Omental fat pad (tissue), 4 donors: ENCODE data around the gene UAP1L1. TPM values are rescaled to one million over a fixed set of nuclear protein-coding genes. Genes with fewer than 3 reads are reported as not detected.
"Not testable (repeated sequence)": the region's sequence is repeated elsewhere in the genome, so short reads cannot be mapped to it uniquely, and the experiment has no call there.

Experiments used
- ATAC-seq: fragments of 150-250 bp; one replicate; pipeline ENCODE4 v1.9.1; 2016; ENCODE audit warnings: mild to moderate bottlenecking, moderate library complexity; ENCODE audit not compliant: low FRiP score
- DNase-seq: peaks from one replicate; pipeline ENCODE4 v3.0.0-alpha.2; 2019; ENCODE audit warnings: low spot score
- CTCF ChIP-seq, 3 donors: fragments of 450-650 bp; IDR thresholded peaks; one replicate each; pipeline ENCODE4 v1.5.1; 2016 to 2017; ENCODE audit warnings: antibody characterized with exemption in 3 of 3, mild to moderate bottlenecking in 3 of 3, moderate library complexity in 2 of 3
- total RNA-seq, 4 donors: library from RNA; depleted of rRNA; stranded (reverse); fragments of >200 nt; gene quantifications; one replicate each; pipeline ENCODE4 v1.1.0, GENCODE V29; 2016

Gene UAP1L1
- total RNA-seq, 4 donors from 2014 or later: 5.2 to 12.8 (median 9.7) TPM

- DNase-seq: no peak
- no peak for ATAC-seq
- TF ChIP-seq CTCF (IDR thresholded peaks at IDR 0.05): no peak
Measured at GRCh38 chr9:137116027-137116507, 38.8 kb downstream of the UAP1L1 start.

GRCh38 chr9:137116728-137117127 lies 39.4 kb downstream of the UAP1L1 start:
- DNase-seq: no peak
- TF ChIP-seq CTCF (IDR thresholded peaks at IDR 0.05): no peak
- no peak for ATAC-seq

- no peak for TF ChIP-seq CTCF (IDR thresholded peaks at IDR 0.05)
- DNase-seq (no peak), ATAC-seq (no peak)
Measured at GRCh38 chr9:137117269-137117731, 40.0 kb downstream of the UAP1L1 start.

GRCh38 chr9:137118092-137118603 lies 40.8 kb downstream of the UAP1L1 start:
- not testable (repeated sequence) for ATAC-seq

GRCh38 chr9:137121927-137122795 lies 44.8 kb downstream of the UAP1L1 start:
- not testable (repeated sequence) for ATAC-seq, DNase-seq

More at GRCh38 chr9:137118092-137118603, 40.8 kb downstream of the UAP1L1 start:
- not testable (repeated sequence) for DNase-seq

- ATAC-seq, DNase-seq: not testable (repeated sequence)
Measured at GRCh38 chr9:137122796-137123467, 45.6 kb downstream of the UAP1L1 start.

- ATAC-seq (no peak), DNase-seq (no peak)
- no peak for TF ChIP-seq CTCF (IDR thresholded peaks at IDR 0.05)
Measured at GRCh38 chr9:137123468-137123837, 46.1 kb downstream of the UAP1L1 start.

GRCh38 chr9:137123952-137124462 lies 46.7 kb downstream of the UAP1L1 start:
- not testable (repeated sequence) for DNase-seq

GRCh38 chr9:137126786-137127185 lies 49.5 kb downstream of the UAP1L1 start:
- ATAC-seq (no peak), DNase-seq (no peak)
- no peak for TF ChIP-seq CTCF (IDR thresholded peaks at IDR 0.05)

More at GRCh38 chr9:137123952-137124462, 46.7 kb downstream of the UAP1L1 start:
- not testable (repeated sequence) for ATAC-seq
